CD4-positive, alpha-beta T cell treated with Interleukin-17A for 1 hour (primary cell): ENCODE data around the gene OR52K2.
"Not testable (repeated sequence)": the region's sequence is repeated elsewhere in the genome, so short reads cannot be mapped to it uniquely, and the experiment has no call there.

Source experiments
- DNase-seq: peaks from one replicate; pipeline ENCODE4 v3.0.0-alpha.2; 2020

OR52K2 gene

GRCh38 chr11:4448995-4449394, at the start of gene OR52K2:
TSS of gene OR52K2 (plus strand) at chr11:4449295. CDS start at chr11:4449340, 45 bp downstream.
- DNase-seq: no peak

- not testable (repeated sequence) for DNase-seq
Observed at GRCh38 chr11:4406206-4406605, 42.9 kb upstream of the OR52K2 start.

- DNase-seq: no peak
Observed at GRCh38 chr11:4416306-4416705, 32.8 kb upstream of the OR52K2 start.

GRCh38 chr11:4416816-4417215, 32.3 kb upstream of the OR52K2 start:
- DNase-seq: no peak

GRCh38 chr11:4418403-4418802, 30.7 kb upstream of the OR52K2 start:
- DNase-seq: no peak

- no peak for DNase-seq
Observed at GRCh38 chr11:4430051-4430450, 19.0 kb upstream of the OR52K2 start.

- no peak for DNase-seq
Observed at GRCh38 chr11:4433856-4434255, 15.2 kb upstream of the OR52K2 start.

- DNase-seq: no peak
Observed at GRCh38 chr11:4436411-4436810, 12.7 kb upstream of the OR52K2 start.

GRCh38 chr11:4441515-4441914, 7.6 kb upstream of the OR52K2 start:
- no peak for DNase-seq

GRCh38 chr11:4443232-4443891, 5.7 kb upstream of the OR52K2 start:
- DNase-seq: no peak

- no peak for DNase-seq
Observed at GRCh38 chr11:4453118-4453517, 4.0 kb downstream of the OR52K2 start.

GRCh38 chr11:4454021-4454420, 4.9 kb downstream of the OR52K2 start:
- DNase-seq: no peak

GRCh38 chr11:4455419-4455818, 6.3 kb downstream of the OR52K2 start:
- DNase-seq: peak; percentile 20

- DNase-seq: peak; percentile 10
Observed at GRCh38 chr11:4459500-4459899, 10.4 kb downstream of the OR52K2 start.

- no peak for DNase-seq
Observed at GRCh38 chr11:4460151-4460550, 11.1 kb downstream of the OR52K2 start.

- DNase-seq: no peak
Observed at GRCh38 chr11:4464216-4465159, 15.4 kb downstream of the OR52K2 start.

GRCh38 chr11:4465407-4465806, 16.3 kb downstream of the OR52K2 start:
- DNase-seq: no peak

GRCh38 chr11:4466131-4466870, 17.2 kb downstream of the OR52K2 start:
- DNase-seq: no peak

GRCh38 chr11:4466871-4467442, 17.9 kb downstream of the OR52K2 start:
- DNase-seq: no peak

GRCh38 chr11:4467811-4468606, 18.9 kb downstream of the OR52K2 start:
- DNase-seq: no peak

GRCh38 chr11:4479644-4480043, 30.5 kb downstream of the OR52K2 start:
- no peak for DNase-seq

GRCh38 chr11:4480577-4481239, 31.6 kb downstream of the OR52K2 start:
- no peak for DNase-seq
